ENCODE measurements around the gene CCDC18.

Gene CCDC18

GRCh38 chr1:93322349-93322748 is 141.8 kb downstream of the CCDC18 start:
- Histone ChIP-seq H3K4me3 (no peak overlapping the region), H3K27me3 (no peaks in the 10 kb centered on the region), H3K36me3 (no peaks in the 10 kb centered on the region), H4K20me1 (no peaks in the 10 kb centered on the region), H3K9me3 (replicated peaks in 1 of 11) (no peaks in the 10 kb centered on the region), H3K27ac (no peak overlapping the region), H3K4me2 (no peak overlapping the region), H3K4me1 (peaks cover 2 to 7% (median 5%) of the 10 kb centered on the region in 10 experiments; a peak in 19 of 20 replicates), H3K9ac (no peak overlapping the region)
- TF ChIP-seq Cebpa-rat (IDR thresholded peaks at IDR 0.05) = no peak

- TF ChIP-seq Cebpa-rat (IDR thresholded peaks at IDR 0.05) = no peak
- no peak overlapping the region for H3K4me3 ChIP-seq
- no peaks in the 10 kb centered on the region for H3K9me3 ChIP-seq (replicated peaks in 1 of 11)
- H3K4me2 ChIP-seq = no peak overlapping the region
- no peaks in the 10 kb centered on the region for H3K27me3 ChIP-seq
- no peak overlapping the region for H3K9ac ChIP-seq
- no peak overlapping the region for H3K27ac ChIP-seq
- no peaks in the 10 kb centered on the region for H4K20me1 ChIP-seq
- no peaks in the 10 kb centered on the region for H3K36me3 ChIP-seq
- no peaks in the 10 kb centered on the region for H3K4me1 ChIP-seq
Observed at GRCh38 chr1:93323185-93323820, 142.8 kb downstream of the CCDC18 start.

GRCh38 chr1:93324486-93325464 is 144.3 kb downstream of the CCDC18 start:
- H3K27me3 ChIP-seq = no peaks in the 10 kb centered on the region

More at GRCh38 chr1:93324486-93325464, 144.3 kb downstream of the CCDC18 start:
- Histone ChIP-seq H3K9me3 (replicated peaks in 1 of 11) (no peaks in the 10 kb centered on the region), H3K4me2 (no peak overlapping the region), H3K36me3 (no peaks in the 10 kb centered on the region), H3K9ac (no peak overlapping the region), H3K27ac (no peak overlapping the region), H3K4me3 (no peak overlapping the region), H4K20me1 (no peaks in the 10 kb centered on the region), H3K4me1 (no peaks in the 10 kb centered on the region)
- no peak for TF ChIP-seq Cebpa-rat (IDR thresholded peaks at IDR 0.05)
